Amniotic stem cell (primary cell): ENCODE data around the gene APOA4.

Experiments used
- DNase-seq: peaks from one replicate; lab custom pipeline; 2025; lab: John Stamatoyannopoulos, UW

The APOA4 gene

GRCh38 chr11:116800610-116801009 is 22.5 kb downstream of the APOA4 start:
- no peak for DNase-seq

GRCh38 chr11:116798368-116798767 is 24.7 kb downstream of the APOA4 start:
- DNase-seq = no peak

- no peak for DNase-seq
Measured at GRCh38 chr11:116797816-116798215, 25.3 kb downstream of the APOA4 start.

GRCh38 chr11:116796548-116796947 is 26.6 kb downstream of the APOA4 start:
- DNase-seq = no peak

- DNase-seq = no peak
Measured at GRCh38 chr11:116794851-116795250, 28.3 kb downstream of the APOA4 start.

GRCh38 chr11:116793772-116794097 is 29.4 kb downstream of the APOA4 start:
- DNase-seq = no peak

GRCh38 chr11:116792869-116793771 is 30.0 kb downstream of the APOA4 start:
- peak; percentile 28 for DNase-seq

- DNase-seq = no peak
Measured at GRCh38 chr11:116792144-116792868, 30.8 kb downstream of the APOA4 start.

GRCh38 chr11:116791813-116792143 is 31.3 kb downstream of the APOA4 start, which contains the start of gene APOA5:
APOA5 (minus strand) TSS chr11:116791879; CDS start chr11:116791860, 19 bp downstream.
- DNase-seq = no peak

- peak; percentile 13 for DNase-seq
Measured at GRCh38 chr11:116791002-116791812, 31.9 kb downstream of the APOA4 start.

GRCh38 chr11:116790167-116791001 is 32.7 kb downstream of the APOA4 start:
- DNase-seq = no peak

GRCh38 chr11:116788975-116789374 is 34.1 kb downstream of the APOA4 start:
- no peak for DNase-seq

GRCh38 chr11:116788534-116788933 is 34.6 kb downstream of the APOA4 start:
- no peak for DNase-seq

- peak; percentile 48 for DNase-seq
Measured at GRCh38 chr11:116787786-116788486, 35.2 kb downstream of the APOA4 start, which contains the start of gene ZPR1. ZPR1 (minus strand) TSS chr11:116788023; CDS start chr11:116787990, 33 bp downstream.

GRCh38 chr11:116787436-116787785 is 35.7 kb downstream of the APOA4 start:
- no peak for DNase-seq

- DNase-seq = no peak
Measured at GRCh38 chr11:116786966-116787365, 36.1 kb downstream of the APOA4 start.

- no peak for DNase-seq
Measured at GRCh38 chr11:116786326-116786725, 36.8 kb downstream of the APOA4 start.

GRCh38 chr11:116782728-116783127 is 40.4 kb downstream of the APOA4 start:
- DNase-seq = no peak

- DNase-seq = no peak
Measured at GRCh38 chr11:116778556-116778955, 44.5 kb downstream of the APOA4 start.

GRCh38 chr11:116777056-116777455 is 46.0 kb downstream of the APOA4 start:
- no peak for DNase-seq

- no peak for DNase-seq
Measured at GRCh38 chr11:116776522-116776984, 46.6 kb downstream of the APOA4 start.
